Glomerular visceral epithelial cell (primary cell): ENCODE results near the gene ZNF862.
"Not testable (repeated sequence)": the region's sequence is repeated elsewhere in the genome, so short reads cannot be mapped to it uniquely, and the experiment has no call there.

Source experiments
- DNase-seq: peaks from one replicate; pipeline ENCODE4 v3.0.0-alpha.2; 2016; ENCODE audit errors: extremely low spot score

ZNF862 gene

DNA sequence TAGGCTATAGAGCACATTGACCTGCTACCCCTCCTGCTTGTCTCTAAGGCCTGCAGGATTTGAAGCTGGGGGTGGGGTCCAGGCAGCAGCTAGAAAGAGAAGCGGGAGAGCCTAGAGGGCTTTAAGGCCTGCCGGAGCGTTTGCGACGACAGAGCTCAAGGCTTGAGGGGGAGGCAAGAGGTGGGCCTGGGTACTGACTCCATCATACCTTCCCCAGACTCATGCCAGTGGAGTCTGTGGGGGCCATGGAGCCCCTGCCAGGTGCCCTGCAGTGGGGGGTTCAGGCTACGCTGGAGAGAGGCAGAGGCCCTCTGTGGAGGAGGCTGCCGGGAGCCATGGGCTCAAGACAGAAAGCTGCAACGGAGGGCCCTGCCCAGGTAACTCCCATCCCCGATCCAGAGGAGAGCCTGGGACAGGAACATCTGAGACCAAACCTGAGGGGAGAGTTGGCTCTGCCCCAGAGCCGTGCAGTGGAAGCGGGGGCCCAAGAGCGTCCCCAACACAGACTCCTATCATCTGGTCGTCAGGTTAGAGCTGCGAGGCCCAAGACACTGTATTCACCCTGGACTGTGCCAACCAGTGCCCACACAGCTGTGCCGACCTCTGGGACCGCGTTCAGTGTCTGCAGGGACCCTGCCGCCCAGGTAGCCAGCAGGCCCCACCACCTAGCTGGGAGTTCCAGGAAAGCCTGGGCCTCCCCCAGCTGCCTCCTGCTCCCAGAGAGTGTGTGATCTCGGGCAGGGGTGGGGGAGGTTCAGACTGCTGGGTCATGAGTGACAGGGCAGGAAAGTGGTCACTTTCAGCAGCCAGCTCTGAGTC lies 13.2 kb upstream of the ZNF862 start:
- no peak for DNase-seq

DNA sequence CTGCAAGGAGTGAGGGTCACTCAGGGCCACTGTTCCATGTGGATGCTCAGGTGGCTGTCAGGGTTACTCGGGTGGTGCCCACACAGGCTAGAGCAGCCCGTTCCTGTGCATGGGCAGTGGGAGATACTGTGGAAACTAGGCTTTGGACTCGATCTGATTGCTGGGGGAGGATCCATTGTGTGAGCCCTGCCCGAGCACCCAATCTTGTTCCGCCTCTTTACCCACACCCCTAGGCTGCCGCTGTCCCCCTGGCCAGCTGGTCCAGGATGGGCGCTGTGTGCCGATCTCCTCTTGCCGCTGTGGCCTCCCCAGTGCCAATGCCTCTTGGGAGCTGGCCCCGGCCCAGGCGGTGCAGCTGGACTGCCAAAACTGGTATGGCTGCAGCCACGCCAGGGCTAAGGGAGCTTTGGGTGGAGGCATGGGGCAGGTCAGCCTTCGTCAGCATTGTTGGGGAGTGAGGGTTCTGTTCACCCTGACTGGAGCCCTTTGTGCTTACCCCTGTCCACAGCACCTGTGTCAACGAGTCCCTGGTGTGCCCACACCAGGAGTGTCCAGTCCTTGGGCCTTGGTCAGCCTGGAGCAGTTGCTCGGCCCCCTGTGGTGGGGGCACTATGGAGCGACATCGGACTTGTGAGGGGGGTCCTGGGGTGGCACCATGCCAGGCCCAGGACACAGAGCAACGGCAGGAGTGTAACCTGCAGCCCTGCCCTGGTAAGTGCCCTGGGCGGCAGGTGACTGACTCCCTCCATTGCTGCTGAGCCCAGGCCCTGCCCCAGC lies 12.4 kb upstream of the ZNF862 start:
- DNase-seq, result no peak

DNA sequence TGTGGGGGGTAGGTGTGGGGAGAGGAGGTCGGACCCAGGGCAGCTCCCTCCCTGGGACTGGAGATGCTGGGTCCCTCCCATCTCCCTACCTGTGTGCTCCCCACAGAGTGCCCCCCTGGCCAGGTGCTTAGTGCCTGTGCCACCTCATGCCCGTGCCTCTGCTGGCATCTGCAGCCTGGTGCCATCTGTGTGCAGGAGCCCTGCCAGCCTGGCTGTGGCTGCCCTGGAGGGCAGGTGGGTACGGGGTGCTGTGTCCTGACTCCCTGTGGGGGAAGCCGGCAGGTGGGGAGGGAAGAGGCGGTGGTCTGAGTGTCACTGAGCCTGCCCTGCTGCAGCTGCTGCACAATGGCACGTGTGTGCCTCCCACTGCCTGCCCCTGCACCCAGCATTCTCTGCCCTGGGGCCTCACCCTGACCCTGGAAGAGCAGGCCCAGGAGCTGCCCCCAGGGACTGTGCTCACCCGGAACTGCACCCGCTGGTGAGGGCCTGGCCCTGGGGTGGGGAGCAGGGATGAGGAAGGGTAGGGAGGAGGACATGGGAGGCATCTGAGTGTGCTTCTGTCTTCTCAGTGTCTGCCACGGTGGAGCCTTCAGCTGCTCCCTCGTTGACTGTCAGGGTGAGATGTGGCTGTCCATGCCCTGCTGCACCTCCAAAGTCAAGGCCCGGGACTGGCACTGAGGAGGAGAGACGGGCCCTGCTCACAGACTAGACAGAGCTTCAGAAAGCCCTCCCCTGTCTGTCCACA lies 11.7 kb upstream of the ZNF862 start:
- DNase-seq, result no peak

- DNase-seq, result no peak
Measured at GRCh38 chr7:149827089-149827981, 10.8 kb upstream of the ZNF862 start.

DNA sequence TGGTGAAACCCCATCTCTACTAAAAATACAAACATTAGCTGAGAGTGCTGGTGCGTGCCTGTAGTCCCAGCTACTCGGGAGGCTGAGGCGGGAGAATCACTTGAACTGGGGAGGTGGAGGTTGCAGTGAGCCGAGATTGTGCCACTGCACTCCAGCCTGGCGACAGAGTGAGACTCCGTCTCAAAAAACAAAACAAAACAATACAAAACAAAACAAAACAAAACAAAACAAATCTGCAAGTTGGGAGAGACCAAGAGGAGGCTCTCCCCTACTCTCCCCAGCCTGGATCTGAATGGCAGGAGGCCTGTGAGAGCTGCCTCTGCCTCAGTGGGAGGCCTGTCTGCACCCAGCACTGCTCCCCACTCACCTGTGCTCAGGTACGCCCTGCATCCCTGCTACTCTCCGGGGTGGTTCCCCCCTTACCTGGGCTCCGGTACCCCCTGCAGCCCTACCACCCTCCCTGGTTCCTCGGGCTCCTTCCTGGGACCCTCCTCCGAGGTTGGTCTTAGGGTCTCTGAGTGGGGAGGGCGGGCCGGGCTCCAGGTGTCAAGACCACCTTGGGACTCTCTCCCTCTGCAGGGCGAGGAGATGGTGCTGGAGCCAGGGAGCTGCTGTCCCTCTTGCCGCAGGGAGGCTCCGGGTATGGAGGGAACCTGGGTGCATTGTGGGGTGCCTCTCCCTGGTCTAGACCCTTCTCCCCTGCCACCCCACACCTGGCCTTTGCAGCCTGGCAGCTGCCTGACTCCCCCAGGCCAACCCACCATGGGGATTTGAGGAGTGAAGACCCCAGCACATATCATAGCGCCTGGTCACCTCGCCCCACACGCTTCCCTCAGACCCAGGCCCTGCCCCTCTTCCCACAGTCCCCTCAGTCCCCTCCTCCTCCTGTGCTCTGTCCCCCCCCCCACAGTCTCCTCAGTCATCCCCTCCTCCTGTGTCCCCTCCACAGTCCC lies 9.5 kb upstream of the ZNF862 start:
- no peak for DNase-seq

DNA sequence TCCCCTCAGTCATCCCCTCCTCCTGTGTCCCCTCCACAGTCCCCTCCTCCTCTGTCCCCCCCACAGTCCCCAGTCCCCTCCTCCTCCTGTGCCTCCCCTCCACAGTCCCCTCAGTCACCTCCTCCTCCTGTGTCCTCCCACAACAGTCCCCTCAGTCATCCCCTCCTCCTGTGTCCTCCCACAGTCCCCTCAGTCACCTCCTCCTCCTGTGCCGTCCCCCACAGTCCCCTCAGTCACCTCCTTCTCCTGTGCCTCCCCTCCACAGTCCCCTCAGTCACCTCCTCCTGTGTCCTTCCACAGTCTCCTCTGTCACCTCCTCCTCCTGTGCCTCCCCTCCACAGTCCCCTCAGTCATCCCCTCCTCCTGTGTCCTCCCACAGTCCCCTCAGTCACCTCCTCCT lies 7.6 kb upstream of the ZNF862 start:
- DNase-seq, result not testable (repeated sequence)

GRCh38 chr7:149830997-149831740 lies 7.0 kb upstream of the ZNF862 start:
- DNase-seq, result no peak

- DNase-seq, result no peak
Measured at GRCh38 chr7:149831741-149832219, 6.4 kb upstream of the ZNF862 start.

GRCh38 chr7:149832332-149833041 lies 5.7 kb upstream of the ZNF862 start:
- DNase-seq, result no peak

DNA sequence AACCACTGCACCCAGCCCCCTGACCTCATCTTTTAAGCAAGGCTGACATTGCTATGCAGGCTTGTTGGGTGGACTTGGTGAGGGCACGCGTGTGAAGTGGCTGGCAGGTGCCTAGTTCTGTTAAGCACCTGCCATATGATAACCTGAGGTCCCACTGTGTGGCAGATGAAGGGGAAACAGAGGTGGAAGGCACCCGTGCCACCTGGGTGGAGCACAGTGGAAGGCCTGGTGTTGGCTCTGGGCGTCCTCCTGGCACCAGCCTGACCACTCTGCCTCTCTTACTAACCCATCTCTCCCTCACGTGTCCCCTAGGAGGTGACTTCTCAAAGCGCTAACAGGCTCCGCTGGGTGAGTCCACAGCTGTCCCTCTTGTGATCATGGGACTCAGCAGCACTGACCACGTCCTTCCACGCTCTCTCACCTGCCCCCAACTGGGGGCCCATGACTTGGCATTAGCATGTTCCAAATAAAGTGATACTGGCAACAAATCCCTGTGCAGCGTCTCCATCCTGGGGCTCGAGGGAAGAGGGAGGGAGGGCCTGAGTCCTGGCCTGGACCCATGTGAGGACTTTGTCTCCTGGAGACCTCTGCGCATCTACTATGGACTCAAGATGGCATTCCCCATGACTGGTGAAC lies 4.6 kb upstream of the ZNF862 start:
- DNase-seq, result no peak

DNA sequence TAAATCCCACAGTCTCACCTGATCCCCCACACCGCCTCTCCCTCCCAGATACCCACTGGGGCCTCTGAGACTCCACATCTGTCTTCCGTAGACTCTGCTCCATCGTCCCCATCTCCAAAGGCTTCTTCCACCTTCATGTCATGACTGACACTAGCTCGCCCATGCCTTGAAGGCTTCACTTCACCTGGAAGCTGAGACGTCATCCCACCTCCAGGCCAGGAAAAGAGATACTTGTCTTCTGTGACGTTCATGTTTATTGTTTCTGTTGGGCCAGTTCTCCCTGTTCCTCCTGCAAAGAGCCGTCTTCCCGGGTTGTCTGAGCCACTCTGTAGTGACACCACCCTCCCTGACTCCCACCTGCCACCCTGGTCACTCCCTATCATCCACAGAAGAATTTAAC lies 3.6 kb upstream of the ZNF862 start:
- DNase-seq, result no peak

DNA sequence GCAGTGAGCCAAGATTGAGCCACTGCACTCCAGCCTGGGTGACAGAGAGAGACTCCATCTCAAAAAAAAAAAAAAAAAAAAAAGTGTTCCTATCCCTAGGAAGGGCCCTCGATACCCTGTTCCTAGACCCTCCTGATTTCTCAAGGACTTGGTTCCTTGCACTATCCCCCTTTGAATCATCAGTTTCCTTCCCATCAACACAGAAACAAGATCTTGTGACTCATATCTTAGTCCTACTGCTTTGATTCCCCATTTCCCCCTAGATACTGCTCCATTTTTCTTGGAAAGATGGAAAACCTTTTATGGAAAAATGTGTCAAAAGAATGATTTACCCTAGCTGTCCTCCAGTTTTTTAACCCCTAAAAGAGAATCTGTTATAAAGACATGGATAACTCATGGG lies 1.7 kb upstream of the ZNF862 start:
- DNase-seq, result no peak

GRCh38 chr7:149837564-149838223 lies 481 bp upstream of the ZNF862 start:
- no peak for DNase-seq

DNA sequence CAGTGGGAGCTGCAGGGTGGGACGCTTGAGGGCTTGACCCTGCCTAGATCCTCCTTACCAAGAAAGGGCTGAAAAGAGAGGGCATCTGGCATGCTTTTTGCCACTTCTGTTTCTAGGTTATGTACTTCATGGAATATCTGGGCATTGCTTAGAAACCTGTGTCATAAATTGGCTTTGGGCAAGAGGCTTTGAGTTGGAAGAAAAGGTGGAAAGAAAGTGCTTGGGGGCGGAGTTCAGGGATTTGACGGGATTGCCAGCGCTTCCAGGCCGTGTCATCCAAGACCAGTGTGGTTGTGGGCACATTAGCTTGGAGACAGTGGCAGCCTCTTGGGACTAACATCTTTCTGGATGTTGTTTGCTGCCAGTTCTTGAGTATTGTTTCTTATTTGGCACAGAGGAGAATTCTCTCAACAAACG lies 825 bp downstream of the ZNF862 start:
- DNase-seq, result peak; percentile 25

GRCh38 chr7:149839933-149840332 lies 1.8 kb downstream of the ZNF862 start:
- no peak for DNase-seq

GRCh38 chr7:149843566-149843965 lies 5.4 kb downstream of the ZNF862 start:
- DNase-seq, result no peak

GRCh38 chr7:149844445-149844844 lies 6.3 kb downstream of the ZNF862 start:
- DNase-seq, result no peak
